T-helper 9 cell (primary cell): ENCODE data around the gene MACC1.
"Not testable (repeated sequence)": the region's sequence is repeated elsewhere in the genome, so short reads cannot be mapped to it uniquely, and the experiment has no call there.

Source experiments
- DNase-seq: peaks from one replicate; pipeline ENCODE4 v3.0.0-alpha.2; 2020

Gene MACC1

DNA sequence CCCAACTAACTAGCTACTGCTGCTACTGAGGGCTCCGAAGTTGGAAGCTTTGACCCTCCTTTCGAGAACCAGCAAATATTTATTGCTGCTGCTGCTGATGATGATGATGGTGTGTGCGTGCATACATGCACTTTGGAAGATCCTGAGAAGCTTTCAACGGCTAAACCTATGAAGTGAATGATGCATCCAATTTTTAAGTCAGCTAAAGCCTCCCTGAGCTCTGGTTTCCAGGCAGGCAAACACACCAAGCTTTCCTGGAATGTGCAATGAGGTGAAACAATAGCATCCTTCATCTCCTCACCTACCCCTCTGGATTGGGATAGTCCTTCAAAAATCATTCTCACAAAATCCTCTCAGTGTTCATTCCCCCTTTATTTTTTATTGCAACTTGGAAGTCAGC is 13.9 kb downstream of the MACC1 start:
- DNase-seq, result no peak

DNA sequence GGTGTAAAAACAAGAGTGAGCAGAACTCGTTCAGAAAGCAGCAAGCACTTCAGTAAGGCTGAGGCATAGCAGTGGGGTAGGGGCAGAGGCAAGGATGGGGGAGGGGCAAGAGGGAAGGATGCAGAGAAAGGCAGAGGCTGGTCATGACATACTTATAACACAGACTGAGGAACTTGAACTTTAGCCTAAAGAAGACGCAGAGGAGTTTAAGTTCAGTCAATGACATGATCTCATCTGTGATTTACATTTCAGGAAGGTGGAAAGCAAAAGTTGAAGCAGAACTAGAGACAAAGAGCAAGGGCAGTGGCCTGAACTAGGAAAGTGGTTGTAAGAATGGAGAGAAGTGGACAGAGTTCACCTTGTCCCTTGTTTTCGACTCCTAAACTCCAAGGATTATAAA is 15.8 kb downstream of the MACC1 start:
- no peak for DNase-seq

DNA sequence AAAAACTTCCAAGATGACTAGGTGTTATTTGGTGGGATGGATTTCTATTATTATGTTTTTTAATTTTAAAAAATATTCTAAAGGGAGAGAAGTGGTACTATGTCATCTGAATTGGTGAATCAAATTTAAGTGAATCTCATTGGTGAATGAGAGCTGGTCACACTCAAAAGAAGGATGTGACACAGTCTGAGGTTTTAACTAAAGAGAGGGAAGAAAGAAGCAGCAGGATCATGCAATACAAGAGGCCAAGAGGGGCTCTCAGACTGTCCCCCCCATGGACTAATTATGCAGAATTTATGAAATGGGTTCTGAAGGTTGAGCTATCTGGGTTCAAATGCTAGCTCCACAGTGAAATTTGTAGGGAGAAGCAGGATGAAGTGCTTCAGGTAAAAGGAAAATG is 16.2 kb downstream of the MACC1 start:
- DNase-seq, result no peak

DNA sequence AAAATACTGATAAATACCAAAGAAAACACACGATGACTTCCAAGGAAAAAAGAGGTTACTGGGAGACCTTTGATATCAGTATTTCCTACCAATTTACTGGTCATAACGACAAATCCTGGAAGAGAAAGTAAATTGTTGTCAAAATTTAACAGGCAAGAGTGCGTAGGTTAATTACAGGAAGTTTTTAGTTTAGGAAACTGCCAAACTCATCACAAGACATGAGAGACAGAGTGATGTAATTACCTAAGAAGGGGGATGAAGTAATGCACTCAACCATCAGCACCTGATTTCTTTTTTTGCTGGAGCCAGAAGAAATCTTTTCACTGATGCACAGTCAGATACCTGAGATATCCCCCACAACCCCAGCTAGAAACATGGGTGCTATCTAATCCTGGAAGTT is 16.8 kb downstream of the MACC1 start:
- no peak for DNase-seq

DNA sequence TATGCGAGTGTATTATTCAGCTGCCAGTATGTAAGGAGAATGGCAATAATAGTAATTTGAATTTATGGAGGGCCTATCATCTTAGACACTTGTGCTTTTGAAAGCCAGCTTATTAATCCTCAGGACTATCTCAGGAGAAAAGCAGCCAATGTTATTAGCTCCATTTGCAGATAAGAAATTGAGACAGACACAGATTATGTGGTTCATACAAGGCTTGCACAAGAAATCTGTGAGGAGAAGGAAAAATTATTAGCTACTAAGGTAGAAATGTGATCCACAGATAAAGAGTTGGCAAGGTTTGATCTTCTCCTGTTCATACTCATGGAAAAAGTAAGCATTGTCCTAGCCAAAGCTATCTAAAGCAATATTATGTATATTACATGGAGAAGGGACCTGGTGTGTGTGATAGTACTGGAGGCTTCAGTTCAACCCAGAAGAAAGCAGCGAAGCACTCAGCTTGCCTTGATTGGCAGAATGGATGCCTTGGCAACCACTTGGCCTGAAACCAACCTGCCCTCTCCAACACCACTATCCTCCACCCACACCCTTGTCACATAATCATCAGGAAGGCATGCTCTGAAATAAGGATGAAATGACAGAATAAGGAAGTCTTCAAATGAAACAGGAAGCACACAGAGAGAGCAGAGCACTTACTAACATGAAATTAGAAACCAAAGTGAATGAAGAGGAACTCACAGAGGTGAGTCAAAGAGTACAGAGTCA is 18.0 kb downstream of the MACC1 start:
- DNase-seq, result no peak

DNA sequence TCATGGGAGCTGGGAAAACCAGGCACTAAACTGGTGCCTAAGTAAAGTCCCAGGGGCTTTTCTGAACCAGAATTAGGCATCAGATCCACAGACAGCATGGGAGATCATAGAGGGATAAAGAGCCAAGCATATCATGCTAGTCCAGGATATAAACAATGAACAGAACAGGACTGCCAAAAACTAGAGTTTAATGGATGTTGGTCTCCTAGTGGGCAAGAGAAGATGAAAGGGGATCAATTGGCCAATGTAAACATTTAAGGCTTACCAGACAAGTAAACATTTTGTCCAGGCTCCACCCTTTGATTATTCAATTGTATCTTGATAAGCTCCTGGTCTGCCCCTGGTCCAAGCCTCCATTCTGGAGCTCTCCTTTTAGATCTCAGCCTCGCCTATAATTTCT is 18.9 kb downstream of the MACC1 start:
- DNase-seq, result no peak

DNA sequence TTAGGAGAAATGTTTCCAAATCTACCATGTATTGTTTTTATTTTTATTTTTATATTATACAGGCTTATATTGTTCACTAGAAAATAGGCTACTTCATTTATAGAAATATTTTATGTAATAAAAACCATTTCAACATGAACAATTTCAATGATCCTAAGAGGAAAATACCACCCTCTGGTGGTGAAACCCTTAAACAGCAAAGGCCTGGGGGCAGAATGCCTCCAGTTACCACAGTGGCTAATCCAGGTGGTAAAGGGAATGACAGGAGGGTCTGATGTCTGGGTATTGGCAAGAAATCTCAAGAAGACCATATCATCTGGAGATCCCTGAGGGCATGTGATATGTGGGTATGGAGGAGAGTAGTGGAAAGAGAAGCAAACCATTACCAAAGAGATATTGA is 19.3 kb downstream of the MACC1 start:
- DNase-seq, result no peak

DNA sequence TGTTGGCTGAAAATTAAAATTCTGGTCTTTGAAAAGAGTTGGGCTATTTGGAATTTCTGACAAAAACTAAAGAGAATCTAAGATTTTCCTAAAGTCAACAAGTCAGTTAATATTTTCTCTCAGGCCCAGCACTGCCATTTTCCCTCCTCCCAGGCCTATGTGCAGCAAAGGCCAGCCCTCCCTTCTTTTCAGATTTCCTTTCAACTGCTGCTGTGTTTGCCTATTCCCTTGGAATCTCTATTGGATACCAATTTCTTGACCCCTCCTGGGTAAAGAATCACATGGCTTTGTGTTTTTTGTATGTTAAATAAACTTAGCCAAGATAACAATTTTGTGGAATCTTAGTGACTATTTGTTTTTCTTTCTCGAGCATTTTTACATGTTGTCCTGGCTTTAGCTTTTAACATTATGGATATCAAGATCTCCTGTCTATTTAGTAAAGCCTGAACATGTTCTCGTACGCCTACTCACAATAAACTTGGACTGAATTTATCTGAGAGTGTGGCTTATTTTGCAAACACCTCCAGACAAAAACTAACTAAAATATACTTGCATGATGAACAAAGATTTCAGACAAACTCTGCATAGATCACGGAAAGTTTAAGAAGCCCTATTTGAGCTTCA is 19.9 kb downstream of the MACC1 start:
- DNase-seq, result no peak

DNA sequence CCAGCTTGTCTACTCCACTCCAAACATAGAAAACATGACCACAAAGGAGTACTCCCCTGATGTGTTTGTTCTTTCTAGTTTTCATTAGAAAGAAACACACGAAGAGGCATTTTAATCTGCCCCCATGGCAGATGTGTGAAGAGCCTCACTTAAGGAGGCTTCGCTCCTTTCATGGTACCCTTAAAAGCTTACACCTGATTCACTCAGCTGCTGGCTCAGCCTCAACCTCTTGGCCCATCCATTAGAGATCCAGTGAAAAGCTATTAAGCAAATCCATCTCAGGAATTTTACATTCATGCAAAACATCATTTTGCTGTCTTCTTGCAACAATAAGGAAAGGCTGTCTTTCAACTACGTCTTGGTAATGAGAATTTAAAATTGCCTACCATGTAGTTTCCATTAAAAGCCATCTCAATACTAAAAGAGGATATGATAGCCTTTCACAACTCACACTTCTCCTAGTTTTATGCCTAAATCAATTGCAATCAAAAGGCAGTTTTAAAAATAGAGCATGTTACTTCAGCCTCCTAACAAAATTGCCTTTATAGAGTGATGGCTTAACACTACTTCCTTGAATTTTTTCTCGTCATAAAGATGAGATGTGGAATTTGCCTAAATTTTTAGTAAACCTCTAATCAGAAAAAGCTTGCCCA is 22.7 kb downstream of the MACC1 start:
- DNase-seq, result no peak

DNA sequence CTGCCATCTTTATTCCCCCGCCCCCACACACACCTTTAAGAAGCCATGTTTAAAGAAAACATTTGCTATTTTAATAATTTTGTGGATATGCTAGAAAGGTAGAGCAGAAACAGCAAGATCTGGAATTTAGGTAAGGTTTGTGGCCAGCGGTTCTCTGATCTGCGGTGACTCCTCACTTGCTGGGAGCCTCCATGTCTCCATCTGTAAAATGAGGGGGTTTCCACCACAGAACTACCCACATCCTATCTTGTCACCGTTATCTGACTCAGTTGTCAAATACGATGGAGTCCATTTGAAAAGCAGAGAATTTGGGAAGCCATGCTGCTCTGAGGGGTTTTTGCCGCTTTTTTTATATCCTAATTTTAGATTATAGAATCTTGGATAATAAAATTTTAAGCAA is 23.3 kb downstream of the MACC1 start:
- no peak for DNase-seq

DNA sequence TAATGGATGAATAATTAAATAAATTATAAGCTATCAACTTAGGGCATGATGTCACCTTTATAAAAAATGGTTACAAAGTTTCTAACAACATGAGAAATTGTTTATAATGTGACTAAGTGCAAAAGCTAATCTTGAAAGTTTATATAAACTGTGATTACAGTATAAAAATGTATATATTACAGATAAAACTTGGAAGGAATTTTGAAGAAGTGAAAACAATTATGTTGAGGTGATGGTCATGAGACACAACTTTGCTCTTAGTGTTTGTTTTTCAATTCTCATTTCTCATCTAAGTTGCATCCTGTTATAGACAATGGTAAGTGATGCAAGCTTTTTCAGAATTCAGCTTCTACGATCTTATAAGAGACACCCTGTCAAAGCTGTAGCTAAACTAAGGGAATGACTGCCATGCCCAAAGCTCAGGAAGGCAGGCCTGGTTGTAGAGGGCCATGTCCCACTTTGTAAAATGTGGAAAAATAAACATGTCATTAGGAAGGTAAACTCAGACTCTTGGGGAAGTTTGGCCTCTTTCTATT is 23.9 kb downstream of the MACC1 start:
- no peak for DNase-seq

DNA sequence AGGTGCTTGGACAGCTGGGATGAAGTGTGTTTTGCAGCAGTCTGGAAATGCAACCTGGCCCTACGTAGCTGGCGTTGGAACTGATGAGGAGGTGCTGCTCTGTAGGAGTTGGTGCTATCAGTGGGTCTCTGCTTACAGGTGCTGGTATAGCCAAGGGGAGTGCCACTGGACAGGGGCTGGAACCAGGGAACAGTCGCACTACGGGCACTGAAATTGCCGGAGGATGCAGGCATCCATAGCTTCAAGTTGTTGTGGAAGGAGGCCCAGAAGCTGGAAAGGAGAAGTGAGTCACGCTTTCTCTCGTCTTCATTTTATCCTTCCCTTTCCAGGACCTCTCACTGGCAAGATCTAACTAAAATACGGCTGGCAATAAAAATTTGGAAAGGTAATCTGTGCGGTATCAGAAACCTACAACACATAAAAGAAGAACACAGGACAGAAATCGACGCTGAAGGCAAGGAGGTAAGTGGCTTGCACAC is 25.8 kb downstream of the MACC1 start:
- DNase-seq, result no peak

DNA sequence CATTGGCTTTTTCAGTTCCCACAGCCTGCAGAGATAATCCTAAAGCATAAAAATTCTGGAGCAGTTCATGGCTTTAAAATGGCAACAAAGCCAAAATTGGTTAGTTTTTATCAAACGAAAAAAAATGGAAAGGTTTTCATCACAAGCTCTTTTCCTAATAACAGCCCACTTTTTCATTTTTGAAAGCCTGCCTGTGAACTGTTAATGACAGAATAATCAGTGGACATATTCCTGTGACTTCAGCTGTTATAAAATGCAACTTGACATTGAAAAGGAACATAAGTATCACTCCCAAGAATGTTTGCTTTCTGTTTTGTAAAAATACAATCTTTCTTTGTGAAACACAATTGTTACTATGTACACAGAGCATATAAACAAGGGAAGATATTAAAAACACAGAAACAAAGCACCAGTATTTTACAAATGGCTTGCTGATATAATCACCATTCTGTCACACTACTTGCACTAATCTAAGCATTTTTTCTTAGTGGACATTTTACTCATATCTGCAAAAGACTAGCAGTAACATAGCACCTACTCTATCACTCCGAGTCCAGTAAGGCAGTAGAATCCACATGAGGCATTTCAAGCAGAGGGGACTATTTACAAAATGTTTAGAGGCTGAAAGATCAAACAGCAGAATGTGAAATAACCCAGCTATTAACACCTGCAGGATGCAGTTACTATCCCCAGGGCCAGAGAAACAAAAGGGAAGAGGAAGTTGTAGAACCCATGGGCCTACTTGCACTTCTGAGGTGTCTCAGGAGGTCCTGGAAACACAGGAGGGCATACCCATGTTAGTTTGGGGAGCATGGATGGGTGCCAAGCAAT is 26.4 kb downstream of the MACC1 start:
- DNase-seq, result no peak

DNA sequence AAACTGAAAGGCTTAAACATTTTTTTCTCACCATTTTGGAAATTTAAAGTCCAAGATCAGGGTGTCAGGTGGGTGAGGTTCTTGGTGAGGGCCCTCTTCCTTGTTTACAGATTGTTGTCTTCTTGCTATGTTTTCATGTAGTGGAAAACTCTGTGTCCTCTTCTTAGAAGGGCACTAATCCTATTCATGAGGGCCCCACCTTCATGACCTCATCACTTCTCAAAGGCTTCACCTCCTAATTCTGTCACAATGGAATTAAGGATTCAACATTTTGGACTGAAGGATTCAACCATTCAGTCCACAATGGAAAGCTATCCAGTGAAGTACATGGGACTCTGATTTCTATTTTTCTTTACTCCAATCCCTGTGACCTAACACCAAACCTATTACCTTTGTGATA is 27.3 kb downstream of the MACC1 start:
- DNase-seq, result no peak

DNA sequence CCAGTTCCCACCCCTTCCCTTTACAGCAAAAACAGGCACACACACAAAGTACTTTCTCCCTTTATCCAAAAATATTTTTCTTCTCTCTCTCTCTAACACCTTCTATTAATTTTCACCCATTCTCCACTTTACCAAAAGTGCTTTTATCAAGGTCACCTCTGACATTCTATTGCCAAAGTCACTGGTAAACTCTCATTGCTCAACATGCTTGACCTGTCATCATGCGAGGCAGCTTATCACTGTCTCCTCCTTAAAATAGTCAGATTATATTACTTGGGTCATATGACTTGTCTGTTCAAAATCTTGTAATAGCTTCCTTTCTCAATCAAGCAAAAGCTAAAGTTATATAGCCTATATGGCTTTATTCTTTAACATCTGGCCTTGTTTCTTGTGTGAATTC is 28.6 kb downstream of the MACC1 start:
- DNase-seq, result no peak

DNA sequence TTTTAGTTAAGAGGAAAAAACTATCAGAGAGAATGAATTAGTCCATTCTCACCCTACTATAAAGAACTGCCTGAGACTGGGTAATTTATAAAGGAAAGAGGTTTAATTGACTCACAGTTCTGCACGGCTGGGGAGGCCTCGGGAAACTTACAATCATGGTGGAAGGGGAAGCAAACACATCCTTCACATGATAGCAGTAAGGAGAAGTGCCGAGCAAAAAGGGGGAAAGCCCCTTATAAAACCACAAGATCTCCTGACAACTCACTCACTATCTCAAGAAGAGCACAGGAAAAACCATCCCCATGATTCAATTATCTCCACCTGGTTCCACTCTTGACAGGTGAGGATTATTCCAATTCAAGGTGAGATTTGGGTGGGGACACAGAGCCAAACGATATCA is 29.3 kb downstream of the MACC1 start:
- DNase-seq, result not testable (repeated sequence)

DNA sequence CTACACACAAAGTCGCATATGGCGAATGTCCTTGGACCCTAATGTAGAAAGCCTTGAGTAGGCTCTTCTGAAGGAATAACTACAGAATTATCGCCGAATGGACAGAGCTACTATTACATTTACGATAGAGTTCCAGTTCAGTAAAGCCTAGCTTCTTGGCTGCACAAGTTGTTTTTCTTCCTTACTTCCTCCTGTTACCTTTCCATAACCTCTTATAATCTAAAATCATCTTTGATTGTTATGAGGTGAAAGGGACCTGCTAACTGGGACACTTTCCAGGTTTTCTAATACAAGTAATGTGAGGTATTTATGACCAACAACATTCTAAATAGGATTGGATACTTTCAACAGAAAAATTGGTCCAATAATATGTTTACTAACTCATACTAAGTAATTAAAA is 31.2 kb downstream of the MACC1 start:
- no peak for DNase-seq

DNA sequence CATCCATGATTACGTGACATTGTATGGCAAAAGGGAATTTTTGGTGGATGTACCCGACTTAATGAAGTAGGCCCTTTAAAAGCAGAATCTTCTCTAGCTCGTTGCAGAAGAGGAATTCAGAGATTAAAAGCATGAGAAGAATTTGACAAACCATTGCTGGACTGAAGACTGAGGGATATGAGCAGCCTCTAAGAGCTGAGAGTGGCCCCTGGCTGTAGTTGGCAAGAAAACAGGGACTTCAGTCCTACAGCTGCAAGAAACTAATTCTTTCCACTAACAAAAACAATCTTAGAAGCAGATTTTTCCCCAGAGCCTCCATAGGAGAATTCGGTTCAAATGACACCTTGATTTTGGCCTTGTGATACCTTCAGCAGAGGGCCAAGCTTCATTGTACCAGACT is 34.1 kb downstream of the MACC1 start:
- DNase-seq, result no peak

DNA sequence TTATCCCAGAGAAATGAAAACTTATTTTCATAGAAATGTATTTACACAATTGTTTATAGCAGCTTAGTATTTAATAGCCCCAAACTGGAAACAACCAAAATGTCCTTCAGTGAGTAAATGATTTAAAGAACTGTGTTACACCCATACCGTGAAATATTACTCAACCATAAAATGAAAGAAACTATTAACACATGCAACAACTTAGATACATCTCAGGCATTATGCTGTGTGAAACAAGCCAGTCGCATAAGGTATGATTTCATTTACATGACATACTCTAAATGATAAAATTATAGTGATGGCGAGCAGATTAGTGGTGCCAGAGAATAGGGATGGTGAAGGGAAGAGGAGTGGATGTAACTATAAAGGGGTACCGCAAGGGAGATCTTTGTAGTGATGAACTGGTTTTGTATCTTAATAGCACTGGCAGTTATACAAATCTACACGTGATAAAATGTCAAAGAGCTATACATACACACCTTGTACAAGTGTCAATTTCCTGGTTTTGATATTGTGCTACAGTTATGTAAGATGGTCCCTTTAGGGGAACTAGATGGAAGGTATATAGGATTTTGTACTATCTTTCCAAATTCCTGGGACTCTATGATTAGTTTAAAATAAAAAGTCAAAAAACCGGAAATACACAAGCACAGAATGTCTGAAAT is 40.5 kb downstream of the MACC1 start:
- DNase-seq, result no peak

DNA sequence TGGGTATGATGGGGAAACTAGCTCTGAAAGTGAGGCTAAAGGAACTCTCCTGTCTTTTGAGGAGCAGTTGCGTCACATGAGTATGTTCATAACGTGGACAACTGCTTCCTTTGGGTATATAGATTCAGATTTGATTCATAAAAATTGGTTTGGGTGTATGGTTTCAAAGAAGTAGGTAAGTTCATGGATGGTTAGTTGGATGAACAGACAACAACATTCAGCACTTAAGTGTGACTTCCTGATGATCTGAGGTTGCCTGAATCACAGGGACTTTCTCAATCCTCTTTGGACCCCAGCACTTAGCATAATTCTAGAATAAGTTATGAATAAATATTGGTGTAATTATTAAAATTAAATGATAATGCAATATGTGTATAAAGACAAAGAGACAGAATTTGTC is 43.4 kb downstream of the MACC1 start:
- DNase-seq, result no peak

DNA sequence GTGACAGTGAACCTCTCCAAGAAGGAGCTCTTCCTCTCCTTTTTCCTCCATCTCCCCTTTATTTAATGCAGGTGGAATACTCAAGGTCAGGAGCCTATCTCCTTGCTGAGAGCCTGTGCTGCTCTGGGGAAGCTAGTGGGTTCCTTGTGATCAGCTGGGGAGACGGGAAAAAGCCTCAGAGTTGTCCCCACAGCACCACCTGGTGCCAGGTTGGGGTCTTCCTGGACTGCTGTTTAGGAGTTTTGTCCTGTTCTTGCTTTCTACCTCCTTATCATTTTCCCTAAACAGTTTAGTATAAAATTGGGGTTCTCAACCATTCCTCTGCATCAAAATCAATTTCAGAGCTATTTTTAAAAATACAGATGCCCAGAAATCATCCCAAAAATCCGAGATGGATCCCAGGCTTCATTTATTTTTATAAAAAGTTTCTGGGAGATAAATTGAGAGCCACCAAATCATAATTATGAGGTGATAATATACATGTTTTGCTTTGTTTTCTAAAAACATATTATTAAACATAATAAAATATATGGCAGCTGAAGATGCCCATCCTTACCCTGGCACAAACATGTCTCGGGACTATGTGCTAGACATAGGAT is 44.3 kb downstream of the MACC1 start:
- no peak for DNase-seq

DNA sequence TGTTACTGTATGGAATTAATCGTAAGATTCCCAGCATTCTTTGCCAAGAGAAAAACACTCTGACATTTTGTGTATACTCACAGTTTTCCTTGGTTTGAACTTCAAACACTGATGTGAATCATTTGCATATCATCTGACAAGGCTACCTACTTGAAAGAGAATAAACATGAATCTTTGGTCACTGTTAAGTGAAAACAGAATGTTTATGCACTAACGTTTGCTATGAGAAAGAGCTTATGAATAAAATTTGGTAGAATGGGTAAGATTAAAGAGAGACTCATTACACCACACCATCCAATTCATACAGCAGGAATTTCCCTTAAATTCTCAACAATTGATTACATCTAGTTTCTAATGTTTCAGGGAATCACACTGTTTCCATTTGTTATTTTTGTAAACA is 46.6 kb downstream of the MACC1 start:
- no peak for DNase-seq
